Measurements from ENCODE around the gene CDH22.

Gene CDH22

GRCh38 chr20:46264391-46265266, 43.7 kb downstream of the CDH22 start:
- Histone ChIP-seq H3K9ac (ENCODE audit: low read depth, low read length) (no peak overlapping the region), H3K27ac (ENCODE audit: low read depth, low read length) (no peak overlapping the region), H3K4me3 (ENCODE audit: low read depth, low read length) (no peak overlapping the region), H3K9me3 (ENCODE audit: control insufficient read depth, insufficient read depth, low read length) (no peaks in the 10 kb centered on the region), H3K36me3 (ENCODE audit: control insufficient read depth, insufficient read depth, low read length) (no peaks in the 10 kb centered on the region), H3K27me3 (ENCODE audit: control insufficient read depth, insufficient read depth, low read length) (no peaks in the 10 kb centered on the region), H3K4me1 (ENCODE audit: control insufficient read depth, insufficient read depth, low read length) (no peaks in the 10 kb centered on the region; the same call in 1 of the 2 replicates)

- Histone ChIP-seq H3K27me3 (ENCODE audit: control insufficient read depth, insufficient read depth, low read length) (no peaks in the 10 kb centered on the region), H3K9ac (ENCODE audit: low read depth, low read length) (no peak overlapping the region), H3K4me1 (ENCODE audit: control insufficient read depth, insufficient read depth, low read length) (no peaks in the 10 kb centered on the region), H3K36me3 (ENCODE audit: control insufficient read depth, insufficient read depth, low read length) (no peaks in the 10 kb centered on the region), H3K9me3 (ENCODE audit: control insufficient read depth, insufficient read depth, low read length) (no peaks in the 10 kb centered on the region), H3K4me3 (ENCODE audit: low read depth, low read length) (no peak overlapping the region), H3K27ac (ENCODE audit: low read depth, low read length) (no peak overlapping the region)
Measured at GRCh38 chr20:46261456-46262253, 46.6 kb downstream of the CDH22 start.

GRCh38 chr20:46260936-46261454, 47.3 kb downstream of the CDH22 start:
- Histone ChIP-seq H3K36me3 (ENCODE audit: control insufficient read depth, insufficient read depth, low read length) (no peaks in the 10 kb centered on the region), H3K27me3 (ENCODE audit: control insufficient read depth, insufficient read depth, low read length) (no peaks in the 10 kb centered on the region), H3K4me3 (ENCODE audit: low read depth, low read length) (no peak overlapping the region), H3K4me1 (ENCODE audit: control insufficient read depth, insufficient read depth, low read length) (no peaks in the 10 kb centered on the region), H3K9ac (ENCODE audit: low read depth, low read length) (no peak overlapping the region), H3K27ac (ENCODE audit: low read depth, low read length) (no peak overlapping the region), H3K9me3 (ENCODE audit: control insufficient read depth, insufficient read depth, low read length) (no peaks in the 10 kb centered on the region)

GRCh38 chr20:46260480-46260879, 47.8 kb downstream of the CDH22 start:
- no peaks in the 10 kb centered on the region for H3K9me3 ChIP-seq (ENCODE audit: control insufficient read depth, insufficient read depth, low read length)
- H3K36me3 ChIP-seq (ENCODE audit: control insufficient read depth, insufficient read depth, low read length) = no peaks in the 10 kb centered on the region
- H3K27me3 ChIP-seq (ENCODE audit: control insufficient read depth, insufficient read depth, low read length) = no peaks in the 10 kb centered on the region
- H3K9ac ChIP-seq (ENCODE audit: low read depth, low read length) = no peak overlapping the region
- H3K27ac ChIP-seq (ENCODE audit: low read depth, low read length) = no peak overlapping the region
- H3K4me1 ChIP-seq (ENCODE audit: control insufficient read depth, insufficient read depth, low read length) = no peaks in the 10 kb centered on the region
- H3K4me3 ChIP-seq (ENCODE audit: low read depth, low read length) = no peak overlapping the region

GRCh38 chr20:46259260-46259859, 48.9 kb downstream of the CDH22 start:
- Histone ChIP-seq H3K27me3 (ENCODE audit: control insufficient read depth, insufficient read depth, low read length) (no peaks in the 10 kb centered on the region), H3K9me3 (ENCODE audit: control insufficient read depth, insufficient read depth, low read length) (no peaks in the 10 kb centered on the region), H3K9ac (ENCODE audit: low read depth, low read length) (no peak overlapping the region), H3K36me3 (ENCODE audit: control insufficient read depth, insufficient read depth, low read length) (no peaks in the 10 kb centered on the region), H3K4me3 (ENCODE audit: low read depth, low read length) (no peak overlapping the region), H3K4me1 (ENCODE audit: control insufficient read depth, insufficient read depth, low read length) (no peaks in the 10 kb centered on the region), H3K27ac (ENCODE audit: low read depth, low read length) (no peak overlapping the region)

GRCh38 chr20:46257887-46258286, 50.4 kb downstream of the CDH22 start:
- Histone ChIP-seq H3K4me3 (ENCODE audit: low read depth, low read length) (no peak overlapping the region), H3K4me1 (ENCODE audit: control insufficient read depth, insufficient read depth, low read length) (no peaks in the 10 kb centered on the region), H3K9me3 (ENCODE audit: control insufficient read depth, insufficient read depth, low read length) (no peaks in the 10 kb centered on the region), H3K36me3 (ENCODE audit: control insufficient read depth, insufficient read depth, low read length) (no peaks in the 10 kb centered on the region), H3K9ac (ENCODE audit: low read depth, low read length) (no peak overlapping the region), H3K27me3 (ENCODE audit: control insufficient read depth, insufficient read depth, low read length) (peaks cover 10% of the 10 kb centered on the region), H3K27ac (ENCODE audit: low read depth, low read length) (no peak overlapping the region)

- Histone ChIP-seq H3K4me1 (ENCODE audit: control insufficient read depth, insufficient read depth, low read length) (no peaks in the 10 kb centered on the region), H3K27ac (ENCODE audit: low read depth, low read length) (no peak overlapping the region), H3K27me3 (ENCODE audit: control insufficient read depth, insufficient read depth, low read length) (peaks cover 26% of the 10 kb centered on the region), H3K9ac (ENCODE audit: low read depth, low read length) (no peak overlapping the region), H3K4me3 (ENCODE audit: low read depth, low read length) (no peak overlapping the region), H3K36me3 (ENCODE audit: control insufficient read depth, insufficient read depth, low read length) (no peaks in the 10 kb centered on the region), H3K9me3 (ENCODE audit: control insufficient read depth, insufficient read depth, low read length) (no peaks in the 10 kb centered on the region)
Measured at GRCh38 chr20:46256293-46256692, 52.0 kb downstream of the CDH22 start.

- Histone ChIP-seq H3K9ac (ENCODE audit: low read depth, low read length) (no peak overlapping the region), H3K27ac (ENCODE audit: low read depth, low read length) (no peak overlapping the region)
Measured at GRCh38 chr20:46255440-46256104, 52.7 kb downstream of the CDH22 start.

GRCh38 chr20:46253391-46253790, 54.9 kb downstream of the CDH22 start:
- no peak overlapping the region for H3K27ac ChIP-seq (ENCODE audit: low read depth, low read length)
- peaks cover 54% of the 10 kb centered on the region for H3K27me3 ChIP-seq (ENCODE audit: control insufficient read depth, insufficient read depth, low read length)
- H3K4me3 ChIP-seq (ENCODE audit: low read depth, low read length) = no peak overlapping the region
- peaks cover 6% of the 10 kb centered on the region; the same call in 1 of the 2 replicates for H3K4me1 ChIP-seq (ENCODE audit: control insufficient read depth, insufficient read depth, low read length)
- no peaks in the 10 kb centered on the region for H3K36me3 ChIP-seq (ENCODE audit: control insufficient read depth, insufficient read depth, low read length)
- no peaks in the 10 kb centered on the region for H3K9me3 ChIP-seq (ENCODE audit: control insufficient read depth, insufficient read depth, low read length)
- no peak overlapping the region for H3K9ac ChIP-seq (ENCODE audit: low read depth, low read length)

More at GRCh38 chr20:46255440-46256104, 52.7 kb downstream of the CDH22 start:
- peaks cover 3% of the 10 kb centered on the region; the same call in 1 of the 2 replicates for H3K4me1 ChIP-seq (ENCODE audit: control insufficient read depth, insufficient read depth, low read length)
- H3K4me3 ChIP-seq (ENCODE audit: low read depth, low read length) = no peak overlapping the region
- no peaks in the 10 kb centered on the region for H3K36me3 ChIP-seq (ENCODE audit: control insufficient read depth, insufficient read depth, low read length)
- H3K27me3 ChIP-seq (ENCODE audit: control insufficient read depth, insufficient read depth, low read length) = peaks cover 33% of the 10 kb centered on the region
- H3K9me3 ChIP-seq (ENCODE audit: control insufficient read depth, insufficient read depth, low read length) = no peaks in the 10 kb centered on the region

GRCh38 chr20:46252352-46253091, 55.8 kb downstream of the CDH22 start:
- peaks cover 6% of the 10 kb centered on the region; the same call in 1 of the 2 replicates for H3K4me1 ChIP-seq (ENCODE audit: control insufficient read depth, insufficient read depth, low read length)
- H3K4me3 ChIP-seq (ENCODE audit: low read depth, low read length) = no peak overlapping the region
- H3K27ac ChIP-seq (ENCODE audit: low read depth, low read length) = no peak overlapping the region
- no peaks in the 10 kb centered on the region for H3K9me3 ChIP-seq (ENCODE audit: control insufficient read depth, insufficient read depth, low read length)
- H3K27me3 ChIP-seq (ENCODE audit: control insufficient read depth, insufficient read depth, low read length) = peaks cover 62% of the 10 kb centered on the region
- no peak overlapping the region for H3K9ac ChIP-seq (ENCODE audit: low read depth, low read length)
- no peaks in the 10 kb centered on the region for H3K36me3 ChIP-seq (ENCODE audit: control insufficient read depth, insufficient read depth, low read length)
